DMS53 treated with DMSO at 0.1 percent for 48 hours (cell line): ENCODE measurements around the gene ACOT9.
"Not testable (repeated sequence)": the region's sequence is repeated elsewhere in the genome, so short reads cannot be mapped to it uniquely, and the experiment has no call there.

Experiments
- DNase-seq: peaks from one replicate; lab custom pipeline; 2025; ENCODE audit not compliant: unreplicated experiment; lab: John Stamatoyannopoulos, UW

ACOT9 gene

GRCh38 chrX:23766650-23767551 is 23.8 kb upstream of the ACOT9 start:
- DNase-seq, result peak; percentile 73

- DNase-seq, result peak; percentile 61
Measured at GRCh38 chrX:23765868-23766267, 22.8 kb upstream of the ACOT9 start.

- DNase-seq, result peak; percentile 61
Measured at GRCh38 chrX:23765449-23765848, 22.4 kb upstream of the ACOT9 start.

GRCh38 chrX:23764188-23764984 is 21.3 kb upstream of the ACOT9 start:
- DNase-seq, result no peak

GRCh38 chrX:23759821-23760220 is 16.7 kb upstream of the ACOT9 start:
- no peak for DNase-seq

- peak; percentile 46 for DNase-seq
Measured at GRCh38 chrX:23756165-23756564, 13.1 kb upstream of the ACOT9 start.

- DNase-seq, result no peak
Measured at GRCh38 chrX:23754664-23755063, 11.6 kb upstream of the ACOT9 start.

GRCh38 chrX:23752740-23753415 is 9.8 kb upstream of the ACOT9 start:
- no peak for DNase-seq

GRCh38 chrX:23749576-23749975 is 6.5 kb upstream of the ACOT9 start:
- no peak for DNase-seq

GRCh38 chrX:23749129-23749528 is 6.1 kb upstream of the ACOT9 start:
- no peak for DNase-seq

- no peak for DNase-seq
Measured at GRCh38 chrX:23745786-23746185, 2.7 kb upstream of the ACOT9 start.

GRCh38 chrX:23743623-23743971 is 521 bp upstream of the ACOT9 start:
- DNase-seq, result not testable (repeated sequence)

- peak; percentile 48 for DNase-seq
Measured at GRCh38 chrX:23742174-23742696, 841 bp downstream of the ACOT9 start.

GRCh38 chrX:23737413-23737812 is 5.7 kb downstream of the ACOT9 start:
- DNase-seq, result no peak

- no peak for DNase-seq
Measured at GRCh38 chrX:23736030-23736429, 7.0 kb downstream of the ACOT9 start.

GRCh38 chrX:23732704-23733103 is 10.4 kb downstream of the ACOT9 start:
- DNase-seq, result no peak

- DNase-seq, result no peak
Measured at GRCh38 chrX:23731951-23732350, 11.1 kb downstream of the ACOT9 start.

GRCh38 chrX:23729214-23729613 is 13.9 kb downstream of the ACOT9 start:
- DNase-seq, result no peak

GRCh38 chrX:23727206-23727605 is 15.9 kb downstream of the ACOT9 start:
- DNase-seq, result no peak

GRCh38 chrX:23726191-23726590 is 16.9 kb downstream of the ACOT9 start:
- no peak for DNase-seq

GRCh38 chrX:23720117-23720677 is 22.9 kb downstream of the ACOT9 start:
- DNase-seq, result no peak
